ENCODE data around the gene TLR1. TPM values are rescaled to one million over a fixed set of nuclear protein-coding genes. Genes with fewer than 3 reads are reported as not detected.
"Not testable (repeated sequence)": the region's sequence is repeated elsewhere in the genome, so short reads cannot be mapped to it uniquely, and the experiment has no call there.

Gene TLR1
- polyA plus RNA-seq, 1 experiment = 0.05 TPM

- DNase-seq (ENCODE audit: low read depth) = no peak
- Histone ChIP-seq H3K27me3 (ENCODE audit: control insufficient read depth, insufficient read depth, low read length) (no peaks in the 10 kb centered on the region), H3K36me3 (ENCODE audit: control insufficient read depth, insufficient read depth, low read length) (no peaks in the 10 kb centered on the region), H3K4me3 (ENCODE audit: low read depth, low read length) (no peak within 1 kb of the TSS)
- ChIA-PET POLR2A (no interaction called here), CTCF (interaction anchor here (0.6 to 5.7 kb wide), 23 partner anchors 9 to 735 kb away, joined by 3 to 113 read pairs (median 5); partner anchors contain the start of gene TLR1)
- peak; percentile 68 for TF ChIP-seq CTCF (IDR thresholded peaks at IDR 0.05; ENCODE audit: insufficient read depth, low read depth, low read length)
Observed at GRCh38 chr4:38782452-38783108, 22.0 kb downstream of the TLR1 start, which contains the start of gene TLR10. TLR10 (minus strand) TSS chr4:38782990; CDS start chr4:38775590, 7,400 bp downstream.

- no peak for DNase-seq (ENCODE audit: low read depth)
- H3K36me3 ChIP-seq (ENCODE audit: control insufficient read depth, insufficient read depth, low read length) = no peaks in the 10 kb centered on the region
- ChIA-PET POLR2A (no interaction called here), CTCF (interaction anchor here (0.6 to 5.7 kb wide), 17 partner anchors 10 to 602 kb away, joined by 3 to 113 read pairs (median 5); partner anchors contain the start of gene TLR1)
- no peaks in the 10 kb centered on the region for H3K27me3 ChIP-seq (ENCODE audit: control insufficient read depth, insufficient read depth, low read length)
- H3K4me3 ChIP-seq (ENCODE audit: low read depth, low read length) = no peak overlapping the region
- no peak for TF ChIP-seq CTCF (IDR thresholded peaks at IDR 0.05; ENCODE audit: insufficient read depth, low read depth, low read length)
Observed at GRCh38 chr4:38781854-38782261, 22.7 kb downstream of the TLR1 start.

GRCh38 chr4:38780833-38781484, 23.6 kb downstream of the TLR1 start:
- POLR2A ChIA-PET = no interaction called here
- H3K27me3 ChIP-seq (ENCODE audit: control insufficient read depth, insufficient read depth, low read length) = no peaks in the 10 kb centered on the region
- DNase-seq (ENCODE audit: low read depth) = no peak
- H3K36me3 ChIP-seq (ENCODE audit: control insufficient read depth, insufficient read depth, low read length) = no peaks in the 10 kb centered on the region
- TF ChIP-seq CTCF (IDR thresholded peaks at IDR 0.05; ENCODE audit: insufficient read depth, low read depth, low read length) = no peak
- H3K4me3 ChIP-seq (ENCODE audit: low read depth, low read length) = no peak overlapping the region
- CTCF ChIA-PET = interaction anchor here (0.5 to 5.7 kb wide), 7 partner anchors 10 to 607 kb away, joined by 3 to 113 read pairs (median 3); no protein-coding TSS in a partner anchor

- H3K27me3 ChIP-seq (ENCODE audit: control insufficient read depth, insufficient read depth, low read length) = 0 out of 2 replicates have a peak, but pooled peaks cover 3% of the 10 kb centered on the region
- no peak for DNase-seq (ENCODE audit: low read depth)
- H3K4me3 ChIP-seq (ENCODE audit: low read depth, low read length) = no peak overlapping the region
- H3K36me3 ChIP-seq (ENCODE audit: control insufficient read depth, insufficient read depth, low read length) = no peaks in the 10 kb centered on the region
- ChIA-PET CTCF (interaction anchor here (0.6 to 3.9 kb wide), 4 partner anchors 19 to 606 kb away, joined by 3 to 113 read pairs (median 3); no protein-coding TSS in a partner anchor), POLR2A (no interaction called here)
- no peak for TF ChIP-seq CTCF (IDR thresholded peaks at IDR 0.05; ENCODE audit: insufficient read depth, low read depth, low read length)
Observed at GRCh38 chr4:38779790-38780189, 24.8 kb downstream of the TLR1 start.

- H3K4me3 ChIP-seq (ENCODE audit: low read depth, low read length); H3K27me3 ChIP-seq (ENCODE audit: control insufficient read depth, insufficient read depth, low read length); H3K36me3 ChIP-seq (ENCODE audit: control insufficient read depth, insufficient read depth, low read length); DNase-seq (ENCODE audit: low read depth); POLR2A ChIA-PET: not testable (repeated sequence)
- CTCF ChIA-PET = interaction anchor here (1.4 to 2.0 kb wide), 3 partner anchors 12 to 26 kb away, joined by 3 to 14 read pairs (median 4); no protein-coding TSS in a partner anchor
Observed at GRCh38 chr4:38777925-38778324, 26.7 kb downstream of the TLR1 start.

Data from BJ (cell line).